K562 (cell line): ENCODE data around the gene SHB. TPM values are rescaled to one million over a fixed set of nuclear protein-coding genes. Genes with fewer than 3 reads are reported as not detected.

Experiments
- CBFA2T2 ChIP-seq: fragments of 450-650 bp; conservative IDR thresholded peaks from 2 replicates; pipeline ENCODE4 v1.6.1; 2017; ENCODE audit warnings: mild to moderate bottlenecking
- JUND ChIP-seq, 2 experiments: IDR thresholded peaks; 2 replicates in 1 of 2; 3 replicates in 1 of 2; pipeline ENCODE4 v1.6.1; 2011; ENCODE audit warnings: borderline replicate concordance in 2 of 2, low read depth in 2 of 2, low read length in 2 of 2, improper control_type of control experiment in 1 of 2, missing biosample characterization in 1 of 2, missing genetic modification characterization in 1 of 2, missing genetic modification reagents in 1 of 2
- MYNN ChIP-seq, 2 experiments: sonication (generic); formaldehyde crosslinking in 1 of 2; IDR thresholded peaks; 2 replicates each; pipeline versions ENCODE4 v1.5.0 to v1.6.1; 2016 to 2020; ENCODE audit warnings: antibody characterized with exemption in 1 of 2, missing genetic modification reagents in 1 of 2
- POLR3G ChIP-seq: IDR thresholded peaks from 2 replicates; pipeline ENCODE4 v1.6.1; 2011; ENCODE audit not compliant: insufficient read length, insufficient replicate concordance; ENCODE audit errors: extremely low read depth
- SMAD2 ChIP-seq: fragments of 150-350 bp; IDR thresholded peaks from 2 replicates; pipeline ENCODE4 v1.6.1; 2014; ENCODE audit warnings: low read depth, mild to moderate bottlenecking, low read length
- SP2 ChIP-seq: IDR thresholded peaks from 2 replicates; pipeline ENCODE4 v1.6.1; 2011; ENCODE audit warnings: mild to moderate bottlenecking, low read depth, low read length, moderate library complexity; ENCODE audit not compliant: poor library complexity, severe bottlenecking; ENCODE audit errors: extremely low read depth
- SRSF7 ChIP-seq: fragments of 200-400 bp; formaldehyde crosslinking; optimal IDR thresholded peaks from 2 replicates; pipeline ENCODE3; 2017; ENCODE audit warnings: mild to moderate bottlenecking, low read depth, low read length
- TCF7L2 ChIP-seq: fragments of 150-350 bp; IDR thresholded peaks from 2 replicates; pipeline ENCODE4 v1.6.1; 2016; ENCODE audit warnings: low read depth, mild to moderate bottlenecking, low read length, moderate library complexity
- ZNF175 ChIP-seq: fragments of 200-800 bp; sonication (Bioruptor generic); IDR thresholded peaks from 2 replicates; pipeline ENCODE4 v1.6.1; 2016; ENCODE audit warnings: low read depth, mild to moderate bottlenecking, missing genetic modification characterization, missing compliant biosample characterization
- ZNF23 ChIP-seq: fragments of 250-450 bp; sonication (Bioruptor Pico); IDR thresholded peaks from 2 replicates; pipeline ENCODE4 v1.4.0; 2020; ENCODE audit warnings: mild to moderate bottlenecking
- polyA plus RNA-seq, 8 experiments: library from polyadenylated mRNA; depleted of rRNA in 4 of 8; stranded (reverse) in 5 of 8; unstranded in 3 of 8; fragments of >200 nt; fragmentation: Nextera tagmentation in 2 of 8; fragmentation: Illumina TruSeq in 1 of 8; extraction: Ambion mirVana in 2 of 8; extraction: Trizol in 1 of 8; gene quantifications; 2 replicates each; pipeline versions ENCODE4 v1.2.1 to v1.2.3, GENCODE V29; 2011 to 2014; ENCODE audit warnings: inconsistent platforms in 1 of 8, missing spikeins in 1 of 8
- total RNA-seq, 7 experiments: library from RNA; depleted of rRNA in 6 of 7; stranded (reverse); fragments of >200 nt in 6 of 7; fragmentation: Illumina TruSeq in 2 of 7; extraction: Trizol in 2 of 7; gene quantifications; 2 replicates each; pipeline versions ENCODE4 v1.2.1 to v1.2.3, GENCODE V29; 2011 to 2021; ENCODE audit warnings: low replicate concordance in 1 of 7
- TF ChIP-seq, protein P1 (sequence below), 2 experiments: fragments of 450-650 bp; formaldehyde crosslinking in 1 of 2; IDR thresholded peaks; 2 replicates each; pipeline versions ENCODE4 v1.4.0 to v1.6.1; 2014 to 2020; ENCODE audit warnings: mild to moderate bottlenecking in 2 of 2, borderline replicate concordance in 1 of 2, low read depth in 1 of 2
- TF ChIP-seq, protein P2 (sequence below): fragments of 200-400 bp; formaldehyde crosslinking; IDR thresholded peaks from 2 replicates; pipeline ENCODE4 v1.6.1; 2017; ENCODE audit warnings: mild to moderate bottlenecking, low read depth, low read length, moderate library complexity
- TF ChIP-seq, protein P3 (sequence below): fragments of 450-650 bp; IDR thresholded peaks from 2 replicates; pipeline ENCODE4 v1.7.0; 2016; ENCODE audit warnings: borderline replicate concordance

Gene SHB
- total and polyA plus RNA-seq, 9 of the 15 experiments (the other 6 are each of a cell fraction or from before 2014, with no cell fraction given) = 0.78 to 16.0 (median 5.3) TPM

DNA sequence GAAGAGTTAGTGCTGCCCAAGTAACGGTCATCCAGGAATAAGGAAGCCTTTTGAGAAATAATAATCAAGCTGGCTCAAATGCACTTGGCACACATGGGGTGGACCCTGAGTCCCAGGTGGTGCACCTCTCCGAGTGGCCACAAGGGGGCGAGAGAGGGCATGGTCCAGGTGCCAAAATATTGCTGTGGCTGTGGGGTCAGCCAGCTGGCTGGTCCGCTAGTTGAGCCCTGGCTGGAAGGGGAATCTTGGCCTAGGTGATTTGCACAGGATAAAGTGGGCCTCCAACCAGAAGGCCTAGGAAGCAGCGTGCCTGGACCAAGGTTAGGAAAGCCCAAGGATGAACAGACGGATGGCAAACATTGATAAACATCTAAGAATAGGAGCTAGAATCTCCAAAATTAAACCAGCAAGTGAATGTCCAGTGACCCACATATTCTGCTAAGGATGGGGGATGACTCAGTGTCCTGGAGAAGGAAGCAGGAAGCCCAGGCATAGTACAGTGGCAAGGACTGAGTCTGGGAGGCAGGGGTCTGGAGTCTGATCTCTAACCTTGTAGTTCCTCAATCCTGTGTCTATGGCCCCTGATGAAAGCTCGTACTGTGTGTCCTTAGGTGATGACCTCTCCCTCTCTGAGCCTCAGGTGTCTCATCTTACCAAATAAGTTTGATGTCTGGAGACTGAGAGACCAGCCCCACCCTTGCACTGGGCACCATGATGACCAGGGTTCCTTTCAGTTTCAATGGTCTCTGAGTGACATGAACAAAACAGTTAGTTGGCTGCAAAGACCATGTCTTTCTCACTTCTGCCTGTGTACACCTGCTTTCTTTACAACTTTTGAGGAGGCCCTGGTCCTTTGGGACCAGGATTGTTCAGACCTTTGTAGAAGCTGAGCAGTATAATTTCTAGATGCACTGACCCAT, 19.2 kb upstream of the SHB start (continued):
- TF ChIP-seq SRSF7 = no peak
- TF ChIP-seq CBFA2T2 = no peak
- TF ChIP-seq ZNF175 (CRISPR knock-in tag) = no peak
- TF ChIP-seq, protein P1, sequence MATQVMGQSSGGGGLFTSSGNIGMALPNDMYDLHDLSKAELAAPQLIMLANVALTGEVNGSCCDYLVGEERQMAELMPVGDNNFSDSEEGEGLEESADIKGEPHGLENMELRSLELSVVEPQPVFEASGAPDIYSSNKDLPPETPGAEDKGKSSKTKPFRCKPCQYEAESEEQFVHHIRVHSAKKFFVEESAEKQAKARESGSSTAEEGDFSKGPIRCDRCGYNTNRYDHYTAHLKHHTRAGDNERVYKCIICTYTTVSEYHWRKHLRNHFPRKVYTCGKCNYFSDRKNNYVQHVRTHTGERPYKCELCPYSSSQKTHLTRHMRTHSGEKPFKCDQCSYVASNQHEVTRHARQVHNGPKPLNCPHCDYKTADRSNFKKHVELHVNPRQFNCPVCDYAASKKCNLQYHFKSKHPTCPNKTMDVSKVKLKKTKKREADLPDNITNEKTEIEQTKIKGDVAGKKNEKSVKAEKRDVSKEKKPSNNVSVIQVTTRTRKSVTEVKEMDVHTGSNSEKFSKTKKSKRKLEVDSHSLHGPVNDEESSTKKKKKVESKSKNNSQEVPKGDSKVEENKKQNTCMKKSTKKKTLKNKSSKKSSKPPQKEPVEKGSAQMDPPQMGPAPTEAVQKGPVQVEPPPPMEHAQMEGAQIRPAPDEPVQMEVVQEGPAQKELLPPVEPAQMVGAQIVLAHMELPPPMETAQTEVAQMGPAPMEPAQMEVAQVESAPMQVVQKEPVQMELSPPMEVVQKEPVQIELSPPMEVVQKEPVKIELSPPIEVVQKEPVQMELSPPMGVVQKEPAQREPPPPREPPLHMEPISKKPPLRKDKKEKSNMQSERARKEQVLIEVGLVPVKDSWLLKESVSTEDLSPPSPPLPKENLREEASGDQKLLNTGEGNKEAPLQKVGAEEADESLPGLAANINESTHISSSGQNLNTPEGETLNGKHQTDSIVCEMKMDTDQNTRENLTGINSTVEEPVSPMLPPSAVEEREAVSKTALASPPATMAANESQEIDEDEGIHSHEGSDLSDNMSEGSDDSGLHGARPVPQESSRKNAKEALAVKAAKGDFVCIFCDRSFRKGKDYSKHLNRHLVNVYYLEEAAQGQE (IDR thresholded peaks at IDR 0.05; ENCODE audit: borderline replicate concordance) = peak; percentile 86
- TF ChIP-seq, protein P1 (CRISPR knock-in tag; IDR thresholded peaks at IDR 0.05; ENCODE audit: low read depth) = no peak
- no peak for TF ChIP-seq JUND (IDR thresholded peaks at IDR 0.05; ENCODE audit: borderline replicate concordance, low read depth, low read length)
- TF ChIP-seq JUND (tag; IDR thresholded peaks at IDR 0.05; ENCODE audit: borderline replicate concordance, low read depth, low read length) = no peak; the same call in 2 of the 3 replicates
- TF ChIP-seq SMAD2 = no peak
- TF ChIP-seq, protein P2, sequence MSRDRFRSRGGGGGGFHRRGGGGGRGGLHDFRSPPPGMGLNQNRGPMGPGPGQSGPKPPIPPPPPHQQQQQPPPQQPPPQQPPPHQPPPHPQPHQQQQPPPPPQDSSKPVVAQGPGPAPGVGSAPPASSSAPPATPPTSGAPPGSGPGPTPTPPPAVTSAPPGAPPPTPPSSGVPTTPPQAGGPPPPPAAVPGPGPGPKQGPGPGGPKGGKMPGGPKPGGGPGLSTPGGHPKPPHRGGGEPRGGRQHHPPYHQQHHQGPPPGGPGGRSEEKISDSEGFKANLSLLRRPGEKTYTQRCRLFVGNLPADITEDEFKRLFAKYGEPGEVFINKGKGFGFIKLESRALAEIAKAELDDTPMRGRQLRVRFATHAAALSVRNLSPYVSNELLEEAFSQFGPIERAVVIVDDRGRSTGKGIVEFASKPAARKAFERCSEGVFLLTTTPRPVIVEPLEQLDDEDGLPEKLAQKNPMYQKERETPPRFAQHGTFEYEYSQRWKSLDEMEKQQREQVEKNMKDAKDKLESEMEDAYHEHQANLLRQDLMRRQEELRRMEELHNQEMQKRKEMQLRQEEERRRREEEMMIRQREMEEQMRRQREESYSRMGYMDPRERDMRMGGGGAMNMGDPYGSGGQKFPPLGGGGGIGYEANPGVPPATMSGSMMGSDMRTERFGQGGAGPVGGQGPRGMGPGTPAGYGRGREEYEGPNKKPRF = no peak
- no peak for TF ChIP-seq ZNF23 (CRISPR knock-in tag)
- TF ChIP-seq SP2 = no peak
- no peak for TF ChIP-seq TCF7L2
- TF ChIP-seq POLR3G = no peak
- TF ChIP-seq MYNN (IDR thresholded peaks at IDR 0.05) = no peak
- no peak for TF ChIP-seq MYNN (CRISPR knock-in tag; IDR thresholded peaks at IDR 0.05)
- TF ChIP-seq, protein P3, sequence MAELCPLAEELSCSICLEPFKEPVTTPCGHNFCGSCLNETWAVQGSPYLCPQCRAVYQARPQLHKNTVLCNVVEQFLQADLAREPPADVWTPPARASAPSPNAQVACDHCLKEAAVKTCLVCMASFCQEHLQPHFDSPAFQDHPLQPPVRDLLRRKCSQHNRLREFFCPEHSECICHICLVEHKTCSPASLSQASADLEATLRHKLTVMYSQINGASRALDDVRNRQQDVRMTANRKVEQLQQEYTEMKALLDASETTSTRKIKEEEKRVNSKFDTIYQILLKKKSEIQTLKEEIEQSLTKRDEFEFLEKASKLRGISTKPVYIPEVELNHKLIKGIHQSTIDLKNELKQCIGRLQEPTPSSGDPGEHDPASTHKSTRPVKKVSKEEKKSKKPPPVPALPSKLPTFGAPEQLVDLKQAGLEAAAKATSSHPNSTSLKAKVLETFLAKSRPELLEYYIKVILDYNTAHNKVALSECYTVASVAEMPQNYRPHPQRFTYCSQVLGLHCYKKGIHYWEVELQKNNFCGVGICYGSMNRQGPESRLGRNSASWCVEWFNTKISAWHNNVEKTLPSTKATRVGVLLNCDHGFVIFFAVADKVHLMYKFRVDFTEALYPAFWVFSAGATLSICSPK = no peak
